GM18507 (cell line): ENCODE data around the gene GP1BA.

ENCODE experiments used
- DNase-seq: peaks from one replicate; pipeline ENCODE4 v3.0.0; 2011; ENCODE audit warnings: low read depth; ENCODE audit not compliant: insufficient read length; ENCODE audit errors: extremely low spot score
- FAIRE-seq: peaks from 2 replicates; lab custom pipeline; 2011; peaks lifted over from hg19 to GRCh38; lab: Jason Lieb, UNC

The GP1BA gene

DNA sequence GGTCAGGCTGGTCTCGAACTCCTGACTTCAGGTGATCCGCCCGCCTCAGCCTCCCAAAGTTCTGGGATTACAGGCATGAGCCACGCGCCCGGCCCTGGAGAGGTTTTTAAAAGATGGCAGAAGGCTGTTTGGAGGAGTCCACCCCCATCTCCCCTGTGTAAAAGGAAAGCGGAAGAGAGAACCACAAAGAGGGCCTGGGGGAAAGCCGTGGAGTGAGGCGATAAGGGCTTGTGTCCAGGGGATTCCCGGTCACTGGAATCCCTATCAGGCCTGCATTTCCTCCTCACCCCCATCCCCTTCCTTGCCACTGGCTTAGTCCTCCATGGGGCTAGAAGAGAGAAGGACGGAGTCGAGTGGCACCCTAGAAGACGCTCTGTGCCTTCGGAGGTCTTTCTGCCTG lies at the start of gene GP1BA:
Gene GP1BA, plus strand, starts transcription at position 315 of the 400 bp plus-strand sequence. CDS start 328 bp downstream, outside the sequence.
- peak; percentile 66 for FAIRE-seq
- no peak for DNase-seq

DNA sequence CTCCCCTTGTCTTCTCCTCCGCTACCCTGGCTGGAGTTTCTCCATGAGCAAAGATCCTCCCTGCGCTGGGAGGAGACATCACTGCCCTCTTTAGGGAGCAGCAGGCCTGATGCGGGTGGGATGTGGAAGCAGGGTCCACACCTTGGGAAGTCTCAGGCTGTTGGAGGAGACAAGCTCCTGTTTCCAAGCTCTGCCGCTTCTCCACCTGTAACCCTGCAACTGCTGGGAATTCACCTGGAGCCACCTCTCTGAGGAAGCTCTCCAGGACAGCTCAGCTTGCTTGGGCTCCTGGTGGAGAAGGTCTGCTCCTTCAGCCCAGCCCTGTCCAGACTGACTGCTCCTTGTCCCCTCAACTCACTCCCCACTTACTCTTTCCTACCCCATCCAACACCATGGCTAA lies 47.6 kb upstream of the GP1BA start:
- FAIRE-seq: no peak

DNA sequence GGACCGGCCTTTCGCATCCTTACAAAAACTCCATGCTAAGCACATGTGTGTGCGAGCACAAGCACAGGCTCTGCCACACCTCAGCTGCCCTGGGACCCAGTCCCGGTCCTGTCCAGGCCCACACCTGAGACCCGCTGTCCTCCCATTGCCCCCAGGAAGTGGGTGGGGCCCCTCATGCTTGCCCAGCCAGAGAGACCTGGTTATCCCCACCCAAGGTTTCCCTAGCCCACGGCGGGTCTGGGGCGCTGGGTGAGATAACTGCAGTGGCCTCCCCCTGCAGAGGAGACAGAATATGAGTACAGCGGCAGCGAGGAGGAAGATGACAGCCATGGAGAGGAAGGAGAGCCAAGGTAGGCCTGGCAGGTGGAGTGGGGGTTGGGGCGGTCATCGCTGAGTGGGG lies 45.2 kb upstream of the GP1BA start:
- FAIRE-seq: no peak
- no peak for DNase-seq

More for the DNA sequence above, 47.6 kb upstream of the GP1BA start:
- DNase-seq: no peak

DNA sequence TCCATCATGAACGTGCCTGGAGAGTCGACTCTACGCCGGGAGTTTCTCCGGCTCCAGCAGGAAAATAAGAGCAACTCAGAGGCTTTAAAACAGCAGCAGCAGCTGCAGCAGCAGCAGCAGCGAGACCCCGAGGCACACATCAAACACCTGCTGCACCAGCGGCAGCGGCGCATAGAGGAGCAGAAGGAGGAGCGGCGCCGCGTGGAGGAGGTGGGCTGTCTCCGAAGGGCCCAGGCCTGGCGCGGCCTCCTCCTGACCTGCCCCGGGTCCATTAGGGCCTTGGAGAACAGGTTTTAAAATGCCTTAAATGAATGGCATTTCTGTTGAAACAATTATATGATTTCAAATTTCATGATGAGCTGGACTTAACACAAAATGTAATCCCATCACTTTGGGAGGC lies 44.5 kb upstream of the GP1BA start:
- FAIRE-seq: no peak
- DNase-seq: no peak

DNA sequence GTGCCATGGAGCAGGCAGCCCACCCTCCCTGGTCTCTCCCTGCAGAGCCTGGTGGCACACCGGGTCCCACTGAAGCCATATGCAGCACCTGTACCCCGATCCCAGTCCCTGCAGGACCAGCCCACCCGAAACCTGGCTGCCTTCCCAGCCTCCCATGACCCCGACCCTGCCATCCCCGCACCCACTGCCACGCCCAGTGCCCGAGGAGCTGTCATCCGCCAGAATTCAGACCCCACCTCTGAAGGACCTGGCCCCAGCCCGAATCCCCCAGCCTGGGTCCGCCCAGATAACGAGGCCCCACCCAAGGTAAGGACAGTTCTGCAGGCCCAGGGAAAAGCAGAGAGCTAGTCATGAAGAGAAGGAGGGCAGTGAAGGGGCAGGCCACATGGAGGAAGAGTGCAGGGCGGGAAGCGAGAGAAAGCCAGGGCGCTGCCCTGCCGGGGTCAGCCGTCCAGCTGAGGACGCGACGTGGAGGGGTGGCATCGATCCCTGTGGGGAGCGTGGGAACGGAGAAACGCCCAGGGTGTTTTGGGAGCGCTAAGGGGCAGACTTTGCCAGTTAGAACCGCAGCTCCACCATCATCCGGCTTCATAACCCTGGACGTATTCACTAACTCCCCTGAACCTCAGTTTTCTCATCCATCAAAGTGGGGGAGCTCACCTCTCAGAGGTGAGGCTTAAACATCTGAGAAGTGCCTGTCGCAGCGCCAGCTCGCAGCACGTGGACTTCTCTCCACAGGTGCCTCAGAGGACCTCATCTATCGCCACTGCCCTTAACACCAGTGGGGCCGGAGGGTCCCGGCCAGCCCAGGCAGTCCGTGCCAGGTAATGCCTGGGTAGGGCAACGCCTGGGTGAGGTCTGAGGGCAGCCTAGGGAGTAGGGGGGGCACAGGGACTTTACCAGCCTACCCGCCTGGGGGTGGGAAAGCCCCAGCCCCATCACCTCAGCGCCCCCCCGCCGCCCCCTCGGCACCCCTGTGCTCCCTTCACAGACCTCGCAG lies 40.4 kb upstream of the GP1BA start:
- DNase-seq (no peak), FAIRE-seq (no peak)

DNA sequence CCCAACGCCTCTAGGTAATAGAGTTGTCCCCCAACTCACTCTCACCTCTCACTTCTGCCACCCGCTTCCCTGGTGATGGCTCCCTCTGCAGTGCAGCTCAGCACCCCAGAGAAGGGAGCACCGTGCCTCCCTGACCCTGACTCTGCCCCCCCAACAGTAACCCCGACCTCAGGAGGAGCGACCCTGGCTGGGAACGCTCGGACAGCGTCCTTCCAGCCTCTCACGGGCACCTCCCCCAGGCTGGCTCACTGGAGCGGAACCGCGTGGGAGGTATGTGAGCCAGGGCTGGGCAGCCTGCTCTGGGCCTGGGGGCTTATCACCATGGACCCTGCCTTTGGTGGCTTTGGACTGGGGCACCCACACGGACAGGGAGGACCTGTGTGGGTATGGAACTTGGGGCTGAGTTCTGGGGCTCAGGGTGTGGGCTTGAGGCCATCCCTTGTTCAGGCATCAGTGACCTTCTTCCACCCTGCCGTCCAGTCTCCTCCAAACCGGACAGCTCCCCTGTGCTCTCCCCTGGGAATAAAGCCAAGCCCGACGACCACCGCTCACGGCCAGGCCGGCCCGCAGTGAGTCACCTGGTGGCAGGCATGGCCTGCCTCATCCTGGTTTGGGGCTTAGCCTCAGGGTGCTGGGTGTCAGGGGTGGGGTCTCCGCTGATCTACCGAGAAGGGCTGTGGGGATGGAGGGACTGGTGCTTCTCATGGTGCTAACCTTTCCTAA lies 39.4 kb upstream of the GP1BA start:
- FAIRE-seq: no peak

DNA sequence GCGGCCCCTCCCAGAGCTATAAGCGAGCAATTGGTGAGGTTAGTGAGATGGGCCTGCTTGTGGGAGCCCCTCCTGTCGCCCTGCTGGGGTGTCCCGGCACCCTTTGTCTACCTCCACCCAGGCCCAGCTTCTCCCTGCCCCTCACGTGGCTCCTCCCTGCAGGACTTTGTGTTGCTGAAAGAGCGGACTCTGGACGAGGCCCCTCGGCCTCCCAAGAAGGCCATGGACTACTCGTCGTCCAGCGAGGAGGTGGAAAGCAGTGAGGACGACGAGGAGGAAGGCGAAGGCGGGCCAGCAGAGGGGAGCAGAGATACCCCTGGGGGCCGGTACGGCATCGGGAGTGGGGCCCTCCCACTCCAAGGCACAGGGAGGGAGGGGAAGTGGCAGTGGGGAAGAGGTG lies 38.8 kb upstream of the GP1BA start:
- DNase-seq (no peak), FAIRE-seq (no peak)

More for the DNA sequence above, 39.4 kb upstream of the GP1BA start:
- DNase-seq: no peak

DNA sequence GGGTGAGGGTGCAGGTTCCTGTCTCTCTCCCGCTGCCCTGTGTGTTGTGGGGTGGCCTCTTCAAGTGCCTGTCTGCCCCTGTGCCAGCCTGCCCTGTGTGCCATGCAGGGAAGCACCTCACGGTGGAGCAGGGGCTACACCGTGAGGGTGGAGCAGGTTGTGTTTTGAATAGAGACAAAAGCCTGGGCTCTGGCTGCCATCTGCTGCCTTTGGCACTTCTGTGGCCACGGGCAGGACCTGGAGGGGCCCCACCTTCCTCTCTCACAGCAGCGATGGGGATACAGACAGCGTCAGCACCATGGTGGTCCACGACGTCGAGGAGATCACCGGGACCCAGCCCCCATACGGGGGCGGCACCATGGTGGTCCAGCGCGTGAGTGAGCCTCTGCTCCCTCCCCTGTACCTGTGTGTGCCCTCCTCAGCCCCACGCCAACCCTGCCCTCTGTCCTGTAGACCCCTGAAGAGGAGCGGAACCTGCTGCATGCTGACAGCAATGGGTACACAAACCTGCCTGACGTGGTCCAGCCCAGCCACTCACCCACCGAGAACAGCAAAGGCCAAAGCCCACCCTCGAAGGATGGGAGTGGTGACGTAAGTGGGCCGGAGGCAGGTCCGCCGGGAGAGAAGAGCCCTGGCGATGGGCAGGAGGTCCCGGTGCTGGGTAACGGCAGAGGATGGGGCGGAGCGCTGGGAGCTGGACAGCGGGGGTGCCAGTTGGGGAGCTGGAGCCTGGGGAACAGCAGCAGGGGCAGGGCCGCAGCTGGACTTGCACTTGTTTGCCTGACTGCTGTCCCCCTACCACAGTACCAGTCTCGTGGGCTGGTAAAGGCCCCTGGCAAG lies 38.1 kb upstream of the GP1BA start:
- FAIRE-seq: no peak

DNA sequence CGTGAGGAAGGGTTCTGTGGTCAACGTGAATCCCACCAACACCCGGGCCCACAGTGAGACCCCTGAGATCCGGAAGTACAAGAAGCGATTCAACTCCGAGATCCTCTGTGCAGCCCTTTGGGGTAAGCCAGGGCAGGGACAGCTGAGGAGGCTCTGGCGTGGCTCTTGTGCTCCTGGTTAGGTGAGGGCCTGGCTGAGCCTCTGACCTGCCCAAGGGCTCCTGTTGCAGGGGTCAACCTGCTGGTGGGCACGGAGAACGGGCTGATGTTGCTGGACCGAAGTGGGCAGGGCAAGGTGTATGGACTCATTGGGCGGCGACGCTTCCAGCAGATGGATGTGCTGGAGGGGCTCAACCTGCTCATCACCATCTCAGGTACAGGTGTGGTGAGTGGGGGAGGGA lies 37.0 kb upstream of the GP1BA start:
- DNase-seq (no peak), FAIRE-seq (no peak)

More for the DNA sequence above, 38.1 kb upstream of the GP1BA start:
- no peak for DNase-seq

DNA sequence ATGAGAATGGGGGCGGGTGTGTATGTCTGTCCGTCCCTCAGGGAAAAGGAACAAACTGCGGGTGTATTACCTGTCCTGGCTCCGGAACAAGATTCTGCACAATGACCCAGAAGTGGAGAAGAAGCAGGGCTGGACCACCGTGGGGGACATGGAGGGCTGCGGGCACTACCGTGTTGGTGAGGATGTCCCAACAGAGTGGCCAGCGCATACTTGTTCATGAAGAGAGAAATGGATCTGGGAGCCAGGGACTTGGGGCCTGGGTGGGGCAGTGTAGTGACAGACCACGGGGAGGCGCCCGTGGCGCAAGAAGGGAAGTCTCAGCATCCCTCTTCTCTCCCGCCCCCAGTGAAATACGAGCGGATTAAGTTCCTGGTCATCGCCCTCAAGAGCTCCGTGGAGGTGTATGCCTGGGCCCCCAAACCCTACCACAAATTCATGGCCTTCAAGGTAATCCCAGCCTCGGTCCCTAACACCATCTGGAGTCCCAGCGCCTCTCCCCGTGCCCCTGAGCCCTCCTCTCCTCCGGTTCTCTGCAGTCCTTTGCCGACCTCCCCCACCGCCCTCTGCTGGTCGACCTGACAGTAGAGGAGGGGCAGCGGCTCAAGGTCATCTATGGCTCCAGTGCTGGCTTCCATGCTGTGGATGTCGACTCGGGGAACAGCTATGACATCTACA lies 36.3 kb upstream of the GP1BA start:
- DNase-seq: no peak

DNA sequence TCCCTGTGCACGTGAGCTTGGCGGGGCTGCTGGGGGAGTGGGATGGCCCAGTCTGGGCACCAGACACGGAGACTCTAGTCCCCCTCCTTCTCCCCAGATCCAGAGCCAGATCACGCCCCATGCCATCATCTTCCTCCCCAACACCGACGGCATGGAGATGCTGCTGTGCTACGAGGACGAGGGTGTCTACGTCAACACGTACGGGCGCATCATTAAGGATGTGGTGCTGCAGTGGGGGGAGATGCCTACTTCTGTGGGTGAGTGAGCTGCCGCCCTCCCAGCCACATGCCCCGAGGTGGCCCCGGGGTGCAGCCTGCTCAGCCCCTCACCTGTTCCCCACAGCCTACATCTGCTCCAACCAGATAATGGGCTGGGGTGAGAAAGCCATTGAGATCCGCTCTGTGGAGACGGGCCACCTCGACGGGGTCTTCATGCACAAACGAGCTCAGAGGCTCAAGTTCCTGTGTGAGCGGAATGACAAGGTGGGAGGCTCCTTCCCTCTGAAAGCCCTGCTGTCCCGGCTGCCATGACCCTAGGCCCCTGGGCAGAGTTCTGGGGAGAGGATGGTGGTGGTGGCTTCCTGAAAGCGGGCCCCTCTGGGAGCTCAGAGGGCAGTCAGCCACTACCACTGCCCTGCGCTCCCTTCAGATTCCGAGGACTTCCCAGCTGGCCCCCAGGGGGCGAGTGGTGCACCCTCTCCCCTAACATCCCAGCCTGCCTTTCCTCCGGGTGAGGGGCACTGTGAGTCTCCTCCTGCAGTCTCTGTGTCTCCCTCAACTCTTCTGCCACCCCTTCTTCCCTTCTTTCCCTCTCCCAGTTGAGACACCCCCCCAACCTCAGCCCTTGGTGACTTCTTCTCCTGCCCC lies 35.5 kb upstream of the GP1BA start:
- FAIRE-seq (no peak), DNase-seq (no peak)

More for the DNA sequence above, 36.3 kb upstream of the GP1BA start:
- no peak for FAIRE-seq

DNA sequence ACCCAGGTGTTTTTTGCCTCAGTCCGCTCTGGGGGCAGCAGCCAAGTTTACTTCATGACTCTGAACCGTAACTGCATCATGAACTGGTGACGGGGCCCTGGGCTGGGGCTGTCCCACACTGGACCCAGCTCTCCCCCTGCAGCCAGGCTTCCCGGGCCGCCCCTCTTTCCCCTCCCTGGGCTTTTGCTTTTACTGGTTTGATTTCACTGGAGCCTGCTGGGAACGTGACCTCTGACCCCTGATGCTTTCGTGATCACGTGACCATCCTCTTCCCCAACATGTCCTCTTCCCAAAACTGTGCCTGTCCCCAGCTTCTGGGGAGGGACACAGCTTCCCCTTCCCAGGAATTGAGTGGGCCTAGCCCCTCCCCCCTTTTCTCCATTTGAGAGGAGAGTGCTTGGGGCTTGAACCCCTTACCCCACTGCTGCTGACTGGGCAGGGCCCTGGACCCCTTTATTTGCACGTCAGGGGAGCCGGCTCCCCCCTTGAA lies 34.8 kb upstream of the GP1BA start:
- no peak for DNase-seq
- no peak for FAIRE-seq

DNA sequence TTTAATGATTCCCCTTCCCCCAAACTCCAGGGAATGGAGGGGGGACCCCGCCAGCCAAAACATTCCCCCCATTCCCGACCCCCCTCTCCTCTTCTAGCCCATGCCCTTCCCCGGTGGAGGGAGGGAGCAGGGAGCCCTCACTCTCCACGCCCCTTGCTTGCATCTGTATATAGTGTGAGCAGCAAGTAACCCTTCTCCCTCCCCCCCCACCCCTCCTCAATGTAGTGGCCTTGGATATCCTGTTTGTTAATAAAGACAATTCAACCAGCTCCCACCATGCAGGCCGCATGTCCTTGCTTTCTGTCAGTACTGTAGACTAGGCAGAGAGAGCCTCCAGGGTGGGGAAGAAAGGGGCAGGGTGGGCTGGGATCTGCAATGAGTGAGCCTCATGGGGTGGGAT lies 34.3 kb upstream of the GP1BA start:
- no peak for FAIRE-seq

DNA sequence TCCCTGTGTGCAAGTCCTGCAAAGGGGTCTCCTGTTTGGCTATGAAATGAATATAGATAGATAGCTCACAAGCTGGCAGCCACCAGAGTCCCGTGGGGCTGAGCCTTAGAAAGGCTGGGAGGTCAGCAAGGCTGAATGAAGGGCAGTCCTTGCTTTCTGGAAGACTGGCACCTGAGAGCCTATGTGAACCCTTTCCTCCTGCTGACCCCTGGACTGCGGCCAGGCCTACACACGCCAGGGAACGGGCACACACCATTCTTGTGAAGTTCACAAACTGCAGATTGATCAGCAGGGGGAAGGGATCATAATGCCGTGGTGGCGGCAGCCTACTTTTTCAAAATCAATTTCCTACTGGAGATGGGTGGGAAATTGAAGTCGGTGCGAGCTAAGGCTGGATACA lies 33.7 kb upstream of the GP1BA start:
- DNase-seq (no peak), FAIRE-seq (no peak)

More for the DNA sequence above, 34.3 kb upstream of the GP1BA start:
- no peak for DNase-seq

DNA sequence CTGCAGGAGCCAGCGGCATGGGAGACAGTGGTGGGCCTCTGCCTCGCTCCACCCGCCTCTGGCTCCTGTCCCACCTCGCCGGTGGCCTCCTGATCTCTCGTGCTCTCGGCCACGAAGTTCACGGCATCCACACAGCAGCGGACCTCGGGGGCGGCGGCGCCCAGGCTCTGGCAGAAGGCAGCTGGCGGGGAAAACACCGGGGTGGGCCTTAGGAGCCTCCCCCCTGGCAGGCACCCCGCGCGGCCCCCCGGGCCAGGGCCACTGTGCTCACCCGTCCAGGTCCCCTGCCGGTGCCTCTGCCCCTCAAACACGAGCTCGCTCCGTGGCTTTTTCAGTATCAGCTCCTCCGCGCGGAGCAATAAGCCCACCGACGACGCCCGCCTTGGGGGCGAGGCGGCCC lies 33.1 kb upstream of the GP1BA start:
- FAIRE-seq (no peak), DNase-seq (no peak)

DNA sequence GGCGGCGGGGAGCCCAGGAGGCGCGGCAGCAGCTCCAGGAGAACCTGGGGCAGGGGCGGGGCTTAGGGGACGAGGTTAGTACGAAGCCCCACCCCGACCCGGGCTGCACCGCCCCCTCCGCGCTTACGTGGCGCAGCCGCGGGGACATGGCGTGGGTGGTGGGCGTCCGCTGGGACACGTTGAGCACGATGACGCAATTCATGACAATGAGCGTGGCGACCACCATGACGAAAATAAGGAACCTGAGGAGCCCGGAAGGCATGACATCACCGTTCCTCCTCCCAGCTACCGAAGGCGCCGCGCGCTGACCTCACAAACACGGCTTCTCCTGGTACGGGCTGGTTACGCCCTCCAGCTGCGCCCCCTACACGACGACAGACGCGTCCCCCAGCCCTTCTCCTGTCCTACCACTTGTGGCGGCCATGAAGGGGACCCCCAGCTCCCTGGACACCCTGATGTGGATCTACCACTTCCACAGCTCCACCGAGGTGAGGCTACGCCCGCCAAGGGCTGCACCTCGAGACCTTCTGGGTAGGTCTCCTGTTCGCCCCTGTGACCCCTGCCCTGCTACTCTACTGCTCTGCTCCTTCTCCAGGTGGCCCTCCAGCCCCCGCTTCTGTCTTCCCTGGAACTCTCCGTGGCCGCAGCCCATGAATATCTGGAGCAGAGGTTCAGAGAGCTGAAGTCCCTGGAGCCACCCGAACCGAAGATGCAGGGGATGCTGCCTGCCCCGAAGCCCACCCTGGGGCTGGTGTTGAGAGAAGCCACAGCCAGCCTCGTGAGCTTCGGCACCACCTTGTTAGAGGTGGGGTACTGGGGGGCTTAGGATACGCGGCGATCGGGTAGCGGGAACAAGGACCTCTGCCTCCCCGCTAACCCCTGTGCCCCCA lies 32.5 kb upstream of the GP1BA start, which contains the start of gene C17orf107:
Gene C17orf107, plus strand, starts transcription at position 196 of the 890 bp plus-strand sequence. Its CDS starts 227 bp downstream, at position 423.
- FAIRE-seq (peak; percentile 67), DNase-seq (peak; percentile 70)
